Choroid plexus epithelial cell (primary cell): ENCODE data around the gene USP32.

Source experiments
- DNase-seq: peaks from one replicate; pipeline ENCODE4 v3.0.0-alpha.2; 2010; ENCODE audit warnings: low read depth
- H3K4me3 ChIP-seq: 2 replicates; pipeline ENCODE4 v1.5.1; 2011; ENCODE audit warnings: low read depth, mild to moderate bottlenecking, control low read depth, low read length, moderate library complexity
- TF ChIP-seq, protein P1 (sequence below): conservative IDR thresholded peaks from 2 replicates; pipeline ENCODE4 v1.5.1; 2011; ENCODE audit warnings: low read depth, mild to moderate bottlenecking, control low read depth, inconsistent platforms, low read length, moderate library complexity

The USP32 gene

DNA sequence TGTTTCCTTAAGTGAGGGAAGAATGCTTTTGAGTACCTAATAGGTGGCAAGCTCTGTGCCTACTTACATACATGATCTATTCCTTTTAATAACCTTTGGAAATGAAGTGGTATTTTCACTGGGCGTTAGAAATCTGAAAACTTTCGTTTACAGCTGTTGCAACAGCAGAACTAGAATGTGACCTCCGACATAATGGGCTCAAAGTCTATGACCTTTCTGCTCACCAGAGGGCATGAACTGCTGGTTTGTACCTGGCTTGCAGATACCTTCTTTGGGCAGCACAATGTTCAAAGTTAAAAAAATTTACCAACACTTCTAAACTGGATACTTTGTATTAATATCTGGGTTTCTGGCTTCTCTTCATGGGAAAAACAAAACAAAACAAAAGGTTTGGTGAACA, 217.9 kb downstream of the USP32 start:
- no peak for DNase-seq
- no peak overlapping the region for H3K4me3 ChIP-seq
- TF ChIP-seq, protein P1, sequence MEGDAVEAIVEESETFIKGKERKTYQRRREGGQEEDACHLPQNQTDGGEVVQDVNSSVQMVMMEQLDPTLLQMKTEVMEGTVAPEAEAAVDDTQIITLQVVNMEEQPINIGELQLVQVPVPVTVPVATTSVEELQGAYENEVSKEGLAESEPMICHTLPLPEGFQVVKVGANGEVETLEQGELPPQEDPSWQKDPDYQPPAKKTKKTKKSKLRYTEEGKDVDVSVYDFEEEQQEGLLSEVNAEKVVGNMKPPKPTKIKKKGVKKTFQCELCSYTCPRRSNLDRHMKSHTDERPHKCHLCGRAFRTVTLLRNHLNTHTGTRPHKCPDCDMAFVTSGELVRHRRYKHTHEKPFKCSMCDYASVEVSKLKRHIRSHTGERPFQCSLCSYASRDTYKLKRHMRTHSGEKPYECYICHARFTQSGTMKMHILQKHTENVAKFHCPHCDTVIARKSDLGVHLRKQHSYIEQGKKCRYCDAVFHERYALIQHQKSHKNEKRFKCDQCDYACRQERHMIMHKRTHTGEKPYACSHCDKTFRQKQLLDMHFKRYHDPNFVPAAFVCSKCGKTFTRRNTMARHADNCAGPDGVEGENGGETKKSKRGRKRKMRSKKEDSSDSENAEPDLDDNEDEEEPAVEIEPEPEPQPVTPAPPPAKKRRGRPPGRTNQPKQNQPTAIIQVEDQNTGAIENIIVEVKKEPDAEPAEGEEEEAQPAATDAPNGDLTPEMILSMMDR: no peak

DNA sequence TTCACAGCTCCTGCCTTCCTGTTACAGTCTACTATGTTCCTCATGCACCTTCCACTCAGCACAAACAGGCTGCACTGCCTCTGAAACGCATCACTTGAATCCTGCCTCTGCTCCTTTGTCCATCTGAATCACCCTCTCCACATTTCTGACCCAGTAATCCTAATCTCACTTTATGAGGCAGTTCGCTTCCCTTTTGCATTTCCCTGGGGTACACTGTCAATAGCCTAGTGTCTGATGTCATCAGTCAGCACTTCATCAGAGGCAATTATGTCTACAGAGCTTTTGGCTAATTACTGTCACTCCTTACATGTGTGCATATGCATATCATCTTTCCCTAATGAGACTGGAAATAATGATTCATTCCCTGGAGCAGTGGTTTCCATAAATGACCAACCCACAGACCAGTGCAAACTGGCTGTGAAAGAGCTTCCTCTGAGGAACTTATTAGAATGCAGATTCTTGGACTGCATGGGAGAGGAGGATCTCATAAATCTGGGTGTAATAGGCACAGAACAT, 218.6 kb downstream of the USP32 start:
- no peak for DNase-seq
- no peak overlapping the region for H3K4me3 ChIP-seq
- TF ChIP-seq, protein P1: no peak

DNA sequence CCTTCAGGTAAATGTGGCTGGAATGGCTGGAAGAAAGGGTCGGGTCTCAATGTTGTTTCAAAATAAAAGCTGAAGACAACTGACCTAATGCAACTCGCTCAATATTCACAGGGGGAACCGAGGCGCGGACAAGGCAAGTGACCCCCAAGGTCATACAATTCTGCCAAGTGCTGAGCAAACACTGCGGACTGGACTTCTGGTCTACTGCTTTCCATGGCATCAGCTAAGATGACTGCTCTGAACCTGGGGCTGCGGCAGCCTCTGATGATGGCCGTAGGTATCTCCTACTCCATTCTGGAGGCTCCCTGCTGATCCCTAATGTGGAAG, 220.2 kb downstream of the USP32 start:
- TF ChIP-seq, protein P1: no peak
- DNase-seq: no peak
- no peak overlapping the region for H3K4me3 ChIP-seq

DNA sequence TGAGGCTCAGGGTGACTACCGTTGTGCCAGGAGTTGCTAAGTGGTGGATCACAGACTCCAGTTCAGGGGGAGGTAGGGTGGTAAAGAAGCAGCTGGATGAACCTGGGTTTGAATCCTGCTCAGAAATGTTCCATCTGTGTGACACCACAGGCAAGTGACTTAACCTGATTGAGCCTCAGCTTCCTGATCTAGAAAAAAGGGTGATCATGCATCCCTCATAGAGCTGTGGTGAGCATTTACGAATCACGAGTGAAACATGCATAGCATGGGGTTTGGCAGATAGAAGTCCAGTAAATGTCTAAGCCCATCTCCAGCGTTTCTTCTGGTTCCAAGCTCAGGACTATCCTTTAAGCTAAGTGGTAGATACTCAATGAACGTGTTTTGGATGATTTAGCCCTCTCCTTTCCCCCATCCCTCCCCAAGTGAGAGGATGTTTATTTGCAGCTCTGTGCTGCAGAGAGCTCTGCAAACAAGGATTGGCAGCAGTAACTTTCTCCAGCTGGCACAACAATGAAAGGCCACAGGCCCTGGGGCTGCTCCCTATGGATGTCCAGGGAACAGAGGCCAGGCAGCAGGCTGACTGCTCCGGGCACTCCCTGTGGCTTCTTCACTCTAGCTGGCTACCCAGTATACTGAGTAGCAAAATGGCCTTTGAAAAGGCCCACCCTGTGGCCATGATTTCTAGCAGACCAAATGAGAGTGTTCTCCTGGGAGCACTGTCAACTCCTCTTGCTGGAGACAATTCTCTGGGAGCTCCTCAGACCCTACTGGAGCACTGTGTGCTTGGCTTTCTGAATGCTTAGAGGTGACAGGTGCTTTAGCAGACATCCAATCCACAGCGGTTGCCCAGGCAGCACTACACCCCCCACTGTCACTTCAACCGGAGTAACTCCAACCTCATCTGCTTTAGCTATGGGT, 220.8 kb downstream of the USP32 start:
- DNase-seq: peak; percentile 18

DNA sequence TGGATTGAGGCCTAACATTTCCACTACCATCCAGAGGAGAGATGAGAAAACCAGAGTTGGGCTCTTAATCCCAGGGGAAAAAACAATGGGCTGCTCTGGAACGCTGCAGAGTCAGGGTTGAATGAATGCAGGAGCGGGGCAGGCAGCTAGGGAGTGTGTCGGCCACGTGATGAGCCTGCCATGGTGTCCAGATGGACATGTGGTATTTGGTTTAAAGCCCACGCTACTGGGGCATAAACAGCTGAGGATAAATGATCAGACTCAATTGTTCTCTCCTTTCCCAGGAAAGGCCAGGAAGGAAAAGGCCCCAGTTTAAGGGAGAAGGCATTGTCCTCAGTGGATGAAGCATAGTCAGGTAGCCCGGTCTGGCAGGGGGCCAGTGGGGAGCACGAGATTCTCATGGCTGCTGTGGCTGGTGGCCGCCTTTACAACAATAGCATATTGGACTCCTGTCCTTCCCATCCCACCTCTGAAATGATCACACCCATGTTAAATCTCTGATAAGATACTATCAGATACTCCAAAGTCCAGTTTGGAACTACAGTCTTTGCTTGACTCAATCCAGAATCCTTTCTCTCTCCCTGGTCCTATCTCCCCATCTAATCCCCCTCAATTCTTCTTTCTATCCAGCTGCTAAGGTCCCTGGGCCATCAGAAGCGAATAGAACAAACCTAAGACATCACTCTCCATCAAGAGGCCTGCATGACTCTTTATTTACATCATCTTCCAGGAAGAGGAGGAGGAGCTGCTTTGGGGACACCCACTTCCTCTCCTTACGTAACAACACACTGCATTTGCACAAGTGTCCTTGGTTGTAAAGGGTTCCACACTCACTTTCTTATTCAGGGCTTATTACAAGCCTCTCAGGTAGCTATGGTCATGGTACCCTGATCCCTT, 221.8 kb downstream of the USP32 start:
- H3K4me3 ChIP-seq: no peak overlapping the region
- peak; percentile 66 for DNase-seq
- TF ChIP-seq, protein P1: no peak

More for the DNA sequence above, 220.8 kb downstream of the USP32 start:
- no peak overlapping the region for H3K4me3 ChIP-seq
- TF ChIP-seq, protein P1: no peak

DNA sequence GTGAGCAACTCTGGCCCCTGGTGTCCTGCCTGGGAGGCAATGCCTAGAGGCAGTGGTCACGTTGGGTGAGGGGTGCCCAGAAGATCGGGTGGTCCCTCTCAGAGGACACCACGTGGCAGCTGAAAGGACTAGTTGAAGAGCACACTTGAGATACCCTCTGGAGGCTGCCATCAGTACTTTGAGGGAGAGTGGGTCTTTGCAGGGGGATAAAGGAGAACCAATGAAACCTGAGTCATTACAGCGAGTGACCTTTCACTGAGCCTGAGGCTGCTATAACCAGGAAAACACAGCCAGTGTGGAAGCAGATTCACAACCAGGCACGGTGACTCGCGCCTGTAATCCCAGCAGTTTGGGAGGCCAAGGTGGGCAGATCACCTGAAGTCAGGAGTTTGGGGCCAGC, 223.3 kb downstream of the USP32 start:
- no peak overlapping the region for H3K4me3 ChIP-seq
- TF ChIP-seq, protein P1: no peak
- DNase-seq: no peak
